Measurements from ENCODE around the gene KCNK10. TPM values are rescaled to one million over a fixed set of nuclear protein-coding genes. Genes with fewer than 3 reads are reported as not detected.

Gene KCNK10, protein sequence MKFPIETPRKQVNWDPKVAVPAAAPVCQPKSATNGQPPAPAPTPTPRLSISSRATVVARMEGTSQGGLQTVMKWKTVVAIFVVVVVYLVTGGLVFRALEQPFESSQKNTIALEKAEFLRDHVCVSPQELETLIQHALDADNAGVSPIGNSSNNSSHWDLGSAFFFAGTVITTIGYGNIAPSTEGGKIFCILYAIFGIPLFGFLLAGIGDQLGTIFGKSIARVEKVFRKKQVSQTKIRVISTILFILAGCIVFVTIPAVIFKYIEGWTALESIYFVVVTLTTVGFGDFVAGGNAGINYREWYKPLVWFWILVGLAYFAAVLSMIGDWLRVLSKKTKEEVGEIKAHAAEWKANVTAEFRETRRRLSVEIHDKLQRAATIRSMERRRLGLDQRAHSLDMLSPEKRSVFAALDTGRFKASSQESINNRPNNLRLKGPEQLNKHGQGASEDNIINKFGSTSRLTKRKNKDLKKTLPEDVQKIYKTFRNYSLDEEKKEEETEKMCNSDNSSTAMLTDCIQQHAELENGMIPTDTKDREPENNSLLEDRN
- not detected in 2 replicates for polyA plus RNA-seq (2011; rRNA removed)
- not detected in 2 replicates for polyA plus RNA-seq (2012; cell fraction: cytosol; rRNA removed)
- polyA plus RNA-seq (2012; cell fraction: nucleus; rRNA removed), result not detected in 2 replicates
- not detected in 3 replicates for polyA plus RNA-seq (2017; fragmentation: RNase III; extraction: RNeasy Plus Mini Kit Qiagen cat#74134 plus additional on column Dnase treatment)
- polyA minus RNA-seq (2011; rRNA and poly(A)+ RNA removed), result 0.04 TPM in 1 of 2 replicates, not detected in the other

DNA sequence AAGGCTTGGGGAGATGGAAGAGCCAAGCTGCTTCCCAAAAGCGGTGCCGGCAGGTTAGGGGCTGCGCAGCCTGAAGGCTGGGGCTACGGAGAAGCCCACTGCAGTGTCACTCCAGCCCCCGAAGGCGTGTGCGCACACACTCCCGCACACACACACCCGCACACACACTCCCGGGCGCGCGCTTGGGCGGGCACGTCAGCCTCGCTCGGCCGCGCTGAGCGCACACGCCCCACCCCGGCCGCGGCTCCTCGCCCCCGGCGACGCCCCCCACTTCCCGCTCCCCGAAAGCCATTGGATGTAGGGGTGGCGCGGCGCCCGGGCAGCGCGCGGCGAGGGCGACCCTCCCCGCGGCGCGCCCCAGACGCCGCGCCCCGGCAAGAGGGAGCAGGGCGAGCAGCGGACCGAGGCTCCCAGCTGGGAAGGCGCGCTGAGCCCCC is at the start of gene KCNK10:
KCNK10 (minus strand) TSS at position 184 of the 437 bp plus-strand sequence. CDS start 471 bp downstream, outside the sequence.
- Histone ChIP-seq H3K4me2 (peak within 1 kb of the TSS; percentile 65), H3K9me3 (no peaks in the 10 kb centered on the region), H3K27ac (no peak within 1 kb of the TSS), H3K4me3 (peak within 1 kb of the TSS; percentile 34), H3K4me1 (no peaks in the 10 kb centered on the region)
- 76% methylated on average over 18 of the region's 52 CpGs for WGBS (ENCODE audit: missing lambda C conversion rate)
- DNase-seq (ENCODE audit: low read depth in 1 of 2, low spot score in 1 of 2) (no peak), FAIRE-seq (no peak), ATAC-seq (no peak)
- POLR2A ChIA-PET, result no interaction called here
- CTCF ChIA-PET, result no interaction called here
- no peak for TF ChIP-seq HDAC2 (IDR thresholded peaks at IDR 0.05)
- TF ChIP-seq, protein P1, sequence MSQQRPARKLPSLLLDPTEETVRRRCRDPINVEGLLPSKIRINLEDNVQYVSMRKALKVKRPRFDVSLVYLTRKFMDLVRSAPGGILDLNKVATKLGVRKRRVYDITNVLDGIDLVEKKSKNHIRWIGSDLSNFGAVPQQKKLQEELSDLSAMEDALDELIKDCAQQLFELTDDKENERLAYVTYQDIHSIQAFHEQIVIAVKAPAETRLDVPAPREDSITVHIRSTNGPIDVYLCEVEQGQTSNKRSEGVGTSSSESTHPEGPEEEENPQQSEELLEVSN (IDR thresholded peaks at IDR 0.05; ENCODE audit: borderline replicate concordance, low read depth), result no peak
- TF ChIP-seq EP300 (IDR thresholded peaks at IDR 0.05), result no peak
- no peak for TF ChIP-seq MYC (IDR thresholded peaks at IDR 0.05; ENCODE audit: borderline replicate concordance, low read length)
- no peak for TF ChIP-seq EHF (CRISPR knock-in tag; IDR thresholded peaks at IDR 0.05)
- TF ChIP-seq HOXB5 (CRISPR knock-in tag; IDR thresholded peaks at IDR 0.05), result no peak
- TF ChIP-seq, protein P2, sequence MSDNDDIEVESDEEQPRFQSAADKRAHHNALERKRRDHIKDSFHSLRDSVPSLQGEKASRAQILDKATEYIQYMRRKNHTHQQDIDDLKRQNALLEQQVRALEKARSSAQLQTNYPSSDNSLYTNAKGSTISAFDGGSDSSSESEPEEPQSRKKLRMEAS (IDR thresholded peaks at IDR 0.05), result no peak
- TF ChIP-seq POLR2AphosphoS2 (conservative IDR thresholded peaks at IDR 0.05; ENCODE audit: low read length), result no peak
- no peak for TF ChIP-seq ESRRA (IDR thresholded peaks at IDR 0.05; ENCODE audit: borderline replicate concordance, low read length)
- TF ChIP-seq JUNB (IDR thresholded peaks at IDR 0.05), result no peak
- TF ChIP-seq, protein P3, sequence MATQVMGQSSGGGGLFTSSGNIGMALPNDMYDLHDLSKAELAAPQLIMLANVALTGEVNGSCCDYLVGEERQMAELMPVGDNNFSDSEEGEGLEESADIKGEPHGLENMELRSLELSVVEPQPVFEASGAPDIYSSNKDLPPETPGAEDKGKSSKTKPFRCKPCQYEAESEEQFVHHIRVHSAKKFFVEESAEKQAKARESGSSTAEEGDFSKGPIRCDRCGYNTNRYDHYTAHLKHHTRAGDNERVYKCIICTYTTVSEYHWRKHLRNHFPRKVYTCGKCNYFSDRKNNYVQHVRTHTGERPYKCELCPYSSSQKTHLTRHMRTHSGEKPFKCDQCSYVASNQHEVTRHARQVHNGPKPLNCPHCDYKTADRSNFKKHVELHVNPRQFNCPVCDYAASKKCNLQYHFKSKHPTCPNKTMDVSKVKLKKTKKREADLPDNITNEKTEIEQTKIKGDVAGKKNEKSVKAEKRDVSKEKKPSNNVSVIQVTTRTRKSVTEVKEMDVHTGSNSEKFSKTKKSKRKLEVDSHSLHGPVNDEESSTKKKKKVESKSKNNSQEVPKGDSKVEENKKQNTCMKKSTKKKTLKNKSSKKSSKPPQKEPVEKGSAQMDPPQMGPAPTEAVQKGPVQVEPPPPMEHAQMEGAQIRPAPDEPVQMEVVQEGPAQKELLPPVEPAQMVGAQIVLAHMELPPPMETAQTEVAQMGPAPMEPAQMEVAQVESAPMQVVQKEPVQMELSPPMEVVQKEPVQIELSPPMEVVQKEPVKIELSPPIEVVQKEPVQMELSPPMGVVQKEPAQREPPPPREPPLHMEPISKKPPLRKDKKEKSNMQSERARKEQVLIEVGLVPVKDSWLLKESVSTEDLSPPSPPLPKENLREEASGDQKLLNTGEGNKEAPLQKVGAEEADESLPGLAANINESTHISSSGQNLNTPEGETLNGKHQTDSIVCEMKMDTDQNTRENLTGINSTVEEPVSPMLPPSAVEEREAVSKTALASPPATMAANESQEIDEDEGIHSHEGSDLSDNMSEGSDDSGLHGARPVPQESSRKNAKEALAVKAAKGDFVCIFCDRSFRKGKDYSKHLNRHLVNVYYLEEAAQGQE (IDR thresholded peaks at IDR 0.05), result no peak

DNA sequence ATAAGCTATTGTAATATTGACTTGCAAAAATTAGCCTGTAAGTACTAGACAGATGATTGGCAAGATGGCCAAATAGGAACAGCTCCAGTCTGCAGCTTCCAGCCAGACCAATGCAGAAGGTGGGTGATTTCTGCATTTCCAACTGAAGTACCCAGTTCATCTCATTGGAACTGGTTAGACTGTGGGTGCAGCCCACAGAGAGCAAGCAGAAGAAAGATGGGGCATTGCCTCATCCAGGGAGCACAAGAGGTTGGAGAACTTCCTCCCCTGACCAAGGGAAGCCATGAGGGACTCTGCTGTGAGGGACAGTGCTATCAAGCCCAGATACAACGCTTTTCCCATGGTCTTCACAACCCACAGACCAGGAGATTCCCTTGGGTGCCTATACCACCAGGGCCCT is 46.4 kb upstream of the KCNK10 start:
- TF ChIP-seq ESRRA (IDR thresholded peaks at IDR 0.05; ENCODE audit: borderline replicate concordance, low read length) (no peak), ZSCAN20 (CRISPR knock-in tag; IDR thresholded peaks at IDR 0.05) (no peak), CHD2 (IDR thresholded peaks at IDR 0.05; ENCODE audit: low read length, partially characterized antibody) (no peak), MAZ (IDR thresholded peaks at IDR 0.05; ENCODE audit: borderline replicate concordance, low read depth, low read length) (no peak)
- TF ChIP-seq, protein P4, sequence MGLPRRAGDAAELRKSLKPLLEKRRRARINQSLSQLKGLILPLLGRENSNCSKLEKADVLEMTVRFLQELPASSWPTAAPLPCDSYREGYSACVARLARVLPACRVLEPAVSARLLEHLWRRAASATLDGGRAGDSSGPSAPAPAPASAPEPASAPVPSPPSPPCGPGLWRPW (IDR thresholded peaks at IDR 0.05), result no peak
- H3K4me1 ChIP-seq, result no peaks in the 10 kb centered on the region
- no peak overlapping the region for H3K4me2 ChIP-seq
- 0% methylated on average over 1 of the region's 1 CpG for WGBS (ENCODE audit: missing lambda C conversion rate)
- ATAC-seq (no peak), FAIRE-seq (no peak), DNase-seq (ENCODE audit: low read depth in 1 of 2, low spot score in 1 of 2) (no peak)
- ChIA-PET POLR2A (no interaction called here), CTCF (no interaction called here)
- H3K9me3 ChIP-seq, result 0 out of 3 replicates have a peak, but pooled peaks cover 2% of the 10 kb centered on the region
- no peak overlapping the region for H3K27ac ChIP-seq
- no peak overlapping the region for H3K4me3 ChIP-seq
